HepG2 (cell line): ENCODE data around the gene CHRNB1. TPM values are rescaled to one million over a fixed set of nuclear protein-coding genes. Genes with fewer than 3 reads are reported as not detected.

Source experiments
- ARNTL ChIP-seq: sonication (generic); formaldehyde crosslinking; IDR thresholded peaks from 2 replicates; pipeline ENCODE4 v1.4.0; 2020; ENCODE audit warnings: mild to moderate bottlenecking, missing genetic modification reagents
- ATF7 ChIP-seq, 2 experiments: fragments of 450-650 bp in 1 of 2; sonication (generic) in 1 of 2; formaldehyde crosslinking in 1 of 2; IDR thresholded peaks; 2 replicates each; pipeline versions ENCODE4 v1.4.0 to v1.6.1; 2016 to 2020; ENCODE audit warnings: antibody characterized with exemption in 1 of 2, mild to moderate bottlenecking in 1 of 2, missing genetic modification reagents in 1 of 2
- DBP ChIP-seq: sonication (generic); formaldehyde crosslinking; IDR thresholded peaks from 2 replicates; pipeline ENCODE4 v1.4.0; 2020; ENCODE audit warnings: missing genetic modification reagents; ENCODE audit errors: not compliant biosample characterization
- GPN1 ChIP-seq: sonication (generic); formaldehyde crosslinking; IDR thresholded peaks from 2 replicates; pipeline ENCODE4 v1.5.1; 2020; ENCODE audit warnings: missing genetic modification reagents, borderline replicate concordance
- HOXA7 ChIP-seq: sonication (generic); formaldehyde crosslinking; IDR thresholded peaks from 2 replicates; pipeline ENCODE4 v1.8.1; 2022; ENCODE audit warnings: mild to moderate bottlenecking, missing genetic modification reagents, moderate library complexity
- IRX3 ChIP-seq: sonication (generic); formaldehyde crosslinking; IDR thresholded peaks from 2 replicates; pipeline ENCODE4 v1.8.1; 2023; ENCODE audit warnings: mild to moderate bottlenecking, low read depth, missing genetic modification reagents, borderline replicate concordance
- KDM3A ChIP-seq: IDR thresholded peaks from 2 replicates; pipeline ENCODE4 v1.6.1; 2018; ENCODE audit warnings: low read depth, missing compliant biosample characterization
- MED8 ChIP-seq: sonication (generic); formaldehyde crosslinking; IDR thresholded peaks from 2 replicates; pipeline ENCODE4 v1.8.1; 2023; ENCODE audit warnings: mild to moderate bottlenecking, missing genetic modification reagents; ENCODE audit not compliant: insufficient replicate concordance
- MIER3 ChIP-seq: IDR thresholded peaks from 2 replicates; pipeline ENCODE4 v1.6.1; 2016; ENCODE audit warnings: missing compliant biosample characterization, borderline replicate concordance
- NFE2 ChIP-seq: sonication (generic); formaldehyde crosslinking; IDR thresholded peaks from 2 replicates; pipeline ENCODE4 v1.4.0; 2020; ENCODE audit warnings: missing genetic modification reagents
- NR2C2 ChIP-seq: sonication (generic); formaldehyde crosslinking; IDR thresholded peaks from 2 replicates; pipeline ENCODE4 v1.4.0; 2020; ENCODE audit warnings: missing genetic modification reagents, mild to moderate bottlenecking, moderate library complexity, borderline replicate concordance
- PRDM15 ChIP-seq: sonication (generic); formaldehyde crosslinking; IDR thresholded peaks from 2 replicates; pipeline ENCODE4 v1.4.0; 2020; ENCODE audit warnings: missing genetic modification reagents
- ZBTB42 ChIP-seq: sonication (generic); formaldehyde crosslinking; IDR thresholded peaks from 2 replicates; pipeline ENCODE4 v1.5.0; 2020; ENCODE audit warnings: mild to moderate bottlenecking, missing genetic modification reagents
- ZNF121 ChIP-seq: sonication (generic); formaldehyde crosslinking; IDR thresholded peaks from 2 replicates; pipeline ENCODE4 v1.5.0; 2020; ENCODE audit warnings: mild to moderate bottlenecking, missing genetic modification reagents
- ZNF205 ChIP-seq: IDR thresholded peaks from 2 replicates; pipeline ENCODE4 v1.6.1; 2018; ENCODE audit warnings: missing biosample characterization, missing genetic modification reagents
- ZNF3 ChIP-seq: IDR thresholded peaks from 2 replicates; pipeline ENCODE4 v1.7.0; 2017; ENCODE audit warnings: inconsistent platforms
- ZNF382 ChIP-seq: sonication (generic); formaldehyde crosslinking; IDR thresholded peaks from 2 replicates; pipeline ENCODE4 v1.5.0; 2020; ENCODE audit warnings: missing genetic modification reagents, mild to moderate bottlenecking, borderline replicate concordance
- ZNF431 ChIP-seq: sonication (generic); formaldehyde crosslinking; IDR thresholded peaks from 2 replicates; pipeline ENCODE4 v1.9.0; 2022; ENCODE audit warnings: missing genetic modification reagents, low read depth, mild to moderate bottlenecking, borderline replicate concordance
- ZNF687 ChIP-seq: sonication (generic); formaldehyde crosslinking; IDR thresholded peaks from 2 replicates; pipeline ENCODE4 v1.5.1; 2020; ENCODE audit warnings: mild to moderate bottlenecking, missing genetic modification reagents, moderate library complexity
- ZNF709 ChIP-seq: sonication (generic); formaldehyde crosslinking; IDR thresholded peaks from 2 replicates; pipeline ENCODE4 v1.5.0; 2020; ENCODE audit warnings: mild to moderate bottlenecking, missing genetic modification reagents
- ZNF761 ChIP-seq: sonication (generic); formaldehyde crosslinking; conservative IDR thresholded peaks from 2 replicates; pipeline ENCODE4 v1.4.0; 2020; ENCODE audit warnings: mild to moderate bottlenecking, missing genetic modification reagents
- ZSCAN12 ChIP-seq: sonication (generic); formaldehyde crosslinking; IDR thresholded peaks from 2 replicates; pipeline ENCODE4 v1.9.0; 2021; ENCODE audit warnings: mild to moderate bottlenecking, missing genetic modification reagents
- polyA plus RNA-seq, 8 experiments: library from polyadenylated mRNA; depleted of rRNA in 3 of 8; stranded (reverse) in 7 of 8; unstranded in 1 of 8; fragments of >200 nt; fragmentation: Illumina TruSeq in 4 of 8; extraction: Trizol in 4 of 8; gene quantifications; 2 replicates each; pipeline versions ENCODE4 v1.2.1 to v1.2.3, GENCODE V29; 2011 to 2016; ENCODE audit warnings: low read depth in 4 of 8, missing spikeins in 1 of 8, mixed read lengths in 1 of 8; ENCODE audit not compliant: insufficient read depth in 1 of 8
- total RNA-seq, 5 experiments: library from RNA; depleted of rRNA; stranded (reverse); fragments of >200 nt; fragmentation: Illumina TruSeq; extraction: Trizol; gene quantifications; 2 replicates each; pipeline ENCODE4 v1.2.3, GENCODE V29; 2016; ENCODE audit warnings: low read depth in 1 of 5

The CHRNB1 gene
- total and polyA plus RNA-seq, 2 of the 13 experiments (the other 11 are each of a cell fraction or from before 2014, with no cell fraction given): 5.4 to 33.7 TPM

GRCh38 chr17:7483255-7484066, 38.6 kb downstream of the CHRNB1 start (continued):
- TF ChIP-seq PRDM15 (CRISPR knock-in tag) (no peak), ATF7 (IDR thresholded peaks at IDR 0.05) (no peak), ATF7 (CRISPR knock-in tag; IDR thresholded peaks at IDR 0.05) (no peak), ZNF687 (CRISPR knock-in tag) (peak; percentile 73), ZNF121 (CRISPR knock-in tag) (no peak), HOXA7 (CRISPR knock-in tag) (no peak), MED8 (CRISPR knock-in tag) (no peak), ZSCAN12 (CRISPR knock-in tag) (no peak), KDM3A (no peak), NFE2 (no peak), ZNF382 (CRISPR knock-in tag) (no peak), ZNF761 (CRISPR knock-in tag) (no peak), DBP (no peak), ARNTL (peak; percentile 38), GPN1 (CRISPR knock-in tag) (no peak), MIER3 (CRISPR knock-in tag) (no peak), ZNF3 (CRISPR knock-in tag) (no peak), ZNF431 (CRISPR knock-in tag) (no peak; the same call in 1 of the 2 replicates), NR2C2 (CRISPR knock-in tag) (no peak; the same call in 1 of the 2 replicates), IRX3 (CRISPR knock-in tag) (no peak), ZNF205 (CRISPR knock-in tag) (no peak), ZNF709 (CRISPR knock-in tag) (no peak), ZBTB42 (no peak)
